GM12892 (cell line): ENCODE data around the gene ANTXR1.

Source experiments
- POLR2A ChIP-seq: IDR thresholded peaks from 2 replicates; pipeline ENCODE4 v1.6.1; 2011; ENCODE audit warnings: low read depth, low read length, control low read depth
- POLR2AphosphoS5 ChIP-seq: IDR thresholded peaks from 2 replicates; pipeline ENCODE4 v1.6.1; 2011; ENCODE audit warnings: low read depth, low read length, control low read depth
- TAF1 ChIP-seq: IDR thresholded peaks from 2 replicates; pipeline ENCODE4 v1.6.1; 2011; ENCODE audit warnings: low read depth, mild to moderate bottlenecking, control low read depth, low read length, borderline replicate concordance

- TF ChIP-seq POLR2AphosphoS5 = no peak
- TF ChIP-seq POLR2A = no peak
- TF ChIP-seq TAF1 = no peak
Observed at GRCh38 chr2:69034845-69035244, 21.9 kb downstream of the ANTXR1 start.
